Muscle of arm (tissue), 12 donors: ENCODE data around the gene AKR1C3. TPM values are rescaled to one million over a fixed set of nuclear protein-coding genes. Genes with fewer than 3 reads are reported as not detected.
A peak's percentile ranks its signal among the peaks of the same experiment; 100 is the strongest.
"Not testable (repeated sequence)": the region's sequence is repeated elsewhere in the genome, so short reads cannot be mapped to it uniquely, and the experiment has no call there.

Source experiments
- DNase-seq: peaks from one replicate; pipeline ENCODE4 v3.0.0-alpha.2; 2013
- polyA plus RNA-seq, 12 donors: library from polyadenylated mRNA; unstranded; fragments of 120-200 nt; gene quantifications; one replicate each; pipeline ENCODE4 v1.2.1, GENCODE V29; 2013; ENCODE audit not compliant: insufficient read length in 12 of 12

Gene AKR1C3
- polyA plus RNA-seq, 12 donors: 0.54 to 4.4 (median 1.2) TPM; not detected in 2

- DNase-seq: no peak
These were observed 13.1 kb upstream of the AKR1C3 start for GRCh38 chr10:5081091-5081490.

GRCh38 chr10:5088703-5089261 is 5.4 kb upstream of the AKR1C3 start:
- DNase-seq: no peak

GRCh38 chr10:5089865-5090264 is 4.3 kb upstream of the AKR1C3 start:
- DNase-seq: no peak

- DNase-seq: no peak
These were observed 3.7 kb upstream of the AKR1C3 start for GRCh38 chr10:5090551-5090950.

- DNase-seq: no peak
These were observed 3.0 kb upstream of the AKR1C3 start for GRCh38 chr10:5091196-5091595.

- no peak for DNase-seq
These were observed 1.8 kb upstream of the AKR1C3 start for GRCh38 chr10:5092375-5092774.

- DNase-seq: no peak
These were observed 1.1 kb upstream of the AKR1C3 start for GRCh38 chr10:5092848-5093790.

GRCh38 chr10:5095687-5096086 is 1.5 kb downstream of the AKR1C3 start:
- DNase-seq: no peak

- no peak for DNase-seq
These were observed 1.9 kb downstream of the AKR1C3 start for GRCh38 chr10:5096108-5096507.

GRCh38 chr10:5102479-5102878 is 8.3 kb downstream of the AKR1C3 start:
- not testable (repeated sequence) for DNase-seq

- DNase-seq: no peak
These were observed 9.3 kb downstream of the AKR1C3 start for GRCh38 chr10:5103481-5103880.

- DNase-seq: no peak
These were observed 11.4 kb downstream of the AKR1C3 start for GRCh38 chr10:5105626-5106025.

- DNase-seq: no peak
These were observed 12.3 kb downstream of the AKR1C3 start for GRCh38 chr10:5106553-5106952.

- no peak for DNase-seq
These were observed 13.8 kb downstream of the AKR1C3 start for GRCh38 chr10:5107860-5108526.

GRCh38 chr10:5108658-5109416 is 14.6 kb downstream of the AKR1C3 start:
- DNase-seq: no peak

- DNase-seq: not testable (repeated sequence)
These were observed 15.6 kb downstream of the AKR1C3 start for GRCh38 chr10:5109861-5110260.

- peak; percentile 9 for DNase-seq
These were observed 22.4 kb downstream of the AKR1C3 start for GRCh38 chr10:5116621-5117020.

- no peak for DNase-seq
These were observed 22.8 kb downstream of the AKR1C3 start for GRCh38 chr10:5117026-5117425.

- not testable (repeated sequence) for DNase-seq
These were observed 25.8 kb downstream of the AKR1C3 start for GRCh38 chr10:5119997-5120396.

GRCh38 chr10:5123886-5124285 is 29.7 kb downstream of the AKR1C3 start:
- no peak for DNase-seq

GRCh38 chr10:5125315-5126044 is 31.3 kb downstream of the AKR1C3 start:
- no peak for DNase-seq
